GM19438 (cell line): Measurements from ENCODE around the gene NPSR1.
A peak's percentile ranks its signal among the peaks of the same experiment; 100 is the strongest.

Experiments
- ATAC-seq: cut with Tn5 transposase; IDR thresholded peaks from one replicate; pipeline ENCODE4 v1.9.1; 2021; ENCODE audit warnings: low read depth; ENCODE audit not compliant: unreplicated experiment

NPSR1 gene

GRCh38 chr7:34719636-34720035 lies 61.6 kb downstream of the NPSR1 start:
- ATAC-seq = no peak

GRCh38 chr7:34720289-34720688 lies 62.3 kb downstream of the NPSR1 start:
- no peak for ATAC-seq

DNA sequence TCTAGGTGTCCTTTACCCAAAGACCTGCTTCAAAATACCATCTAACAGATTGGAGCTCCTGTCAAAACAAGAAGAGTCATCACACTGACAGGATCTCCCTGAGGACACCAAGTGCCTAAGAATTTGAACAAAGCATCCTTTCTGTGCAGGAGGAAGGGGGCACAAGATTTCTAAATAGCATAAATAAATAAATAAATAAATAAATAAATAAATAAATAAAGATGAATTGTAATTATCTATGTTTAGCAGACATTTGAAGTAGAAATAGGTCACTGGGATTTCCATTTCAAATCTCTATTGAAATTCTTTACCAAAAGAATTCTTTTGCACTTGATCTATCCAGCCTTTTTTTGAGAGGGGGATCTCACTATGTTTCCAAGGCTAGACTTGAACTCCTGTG lies 65.3 kb downstream of the NPSR1 start:
- ATAC-seq = no peak

DNA sequence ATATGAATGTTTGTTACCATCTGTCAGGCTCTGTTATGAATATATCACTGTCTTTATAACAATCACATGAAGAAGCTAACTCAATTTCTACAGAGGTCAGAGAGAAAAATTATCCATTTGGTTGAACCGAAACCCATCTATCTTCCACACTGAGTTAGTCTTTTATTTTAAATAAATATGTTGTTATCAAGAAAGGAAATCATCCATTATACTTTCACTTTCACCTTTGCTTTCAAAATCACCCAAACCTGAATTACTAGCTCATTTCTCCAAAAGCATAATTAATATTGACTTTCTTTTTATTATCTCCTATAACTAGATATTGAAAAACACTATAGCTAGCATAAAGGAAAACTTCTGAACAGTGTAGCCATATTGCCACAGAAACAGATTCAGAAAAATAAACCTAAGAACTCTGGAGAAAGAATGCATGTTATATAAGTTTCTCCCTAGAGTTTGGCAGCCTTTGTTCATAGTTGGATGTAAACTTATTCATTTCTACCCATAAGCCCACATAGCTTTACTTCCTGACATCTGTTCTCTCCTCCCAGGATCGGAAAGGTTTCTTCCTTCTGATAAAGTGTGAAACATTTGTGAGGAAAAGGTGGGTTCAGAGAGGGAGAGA lies 66.0 kb downstream of the NPSR1 start:
- no peak for ATAC-seq

- ATAC-seq = no peak
Measured at GRCh38 chr7:34726221-34726620, 68.2 kb downstream of the NPSR1 start.

GRCh38 chr7:34727464-34727995 lies 69.5 kb downstream of the NPSR1 start:
- ATAC-seq = no peak

DNA sequence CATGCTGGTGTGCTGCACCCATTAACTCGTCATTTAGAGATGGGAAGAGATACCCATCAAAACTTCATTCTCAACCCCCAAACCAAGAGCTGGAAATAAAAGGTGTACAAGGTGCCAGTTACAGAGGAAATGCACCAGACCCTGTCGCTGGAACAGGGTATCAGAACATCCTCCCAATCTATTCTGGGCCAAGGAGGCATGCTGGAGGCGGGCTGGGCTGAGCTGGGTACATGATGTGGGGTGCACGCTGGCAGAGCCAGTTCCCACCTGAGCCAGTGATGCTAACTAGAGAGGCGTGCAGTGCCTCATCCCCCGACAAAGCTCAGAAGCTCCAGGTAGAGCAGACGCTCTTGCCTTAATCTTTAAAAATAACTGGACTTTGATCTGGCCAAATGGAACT lies 70.1 kb downstream of the NPSR1 start:
- no peak for ATAC-seq

GRCh38 chr7:34734771-34735170 lies 76.8 kb downstream of the NPSR1 start:
- no peak for ATAC-seq

GRCh38 chr7:34735526-34735925 lies 77.5 kb downstream of the NPSR1 start:
- no peak for ATAC-seq

- ATAC-seq = no peak
Measured at GRCh38 chr7:34739651-34740300, 81.8 kb downstream of the NPSR1 start.

- no peak for ATAC-seq
Measured at GRCh38 chr7:34740840-34741239, 82.8 kb downstream of the NPSR1 start.

DNA sequence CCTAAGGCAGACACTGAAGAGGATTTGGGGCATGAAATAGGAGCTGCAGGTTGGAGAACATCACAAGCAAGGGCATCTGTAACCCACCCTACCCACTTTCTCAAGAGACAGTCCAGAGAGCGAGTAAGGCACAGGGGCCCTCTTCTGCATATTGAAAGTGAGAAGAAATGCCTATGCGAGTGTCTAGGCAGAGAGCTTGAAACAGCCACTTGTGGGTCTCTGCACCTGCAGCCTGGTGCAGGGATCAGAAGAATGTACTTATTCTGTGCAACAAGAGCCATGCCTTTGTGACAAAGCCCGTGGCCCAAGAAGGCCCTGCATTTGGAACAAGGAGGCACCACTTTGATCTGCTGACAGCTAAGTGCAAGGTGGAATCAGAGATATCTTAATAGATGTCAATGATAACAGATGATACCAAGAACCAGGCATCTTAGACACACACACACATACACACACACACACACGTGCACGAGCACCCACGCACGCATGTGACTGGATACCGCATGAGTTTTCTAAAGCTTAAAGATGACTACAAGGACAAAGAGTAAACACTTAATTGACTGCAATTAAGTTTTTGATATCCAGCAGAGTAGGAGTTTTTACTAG lies 89.3 kb downstream of the NPSR1 start:
- ATAC-seq = no peak

GRCh38 chr7:34747867-34748727 lies 90.1 kb downstream of the NPSR1 start:
- ATAC-seq = no peak

- no peak for ATAC-seq
Measured at GRCh38 chr7:34748728-34749089, 90.7 kb downstream of the NPSR1 start.

DNA sequence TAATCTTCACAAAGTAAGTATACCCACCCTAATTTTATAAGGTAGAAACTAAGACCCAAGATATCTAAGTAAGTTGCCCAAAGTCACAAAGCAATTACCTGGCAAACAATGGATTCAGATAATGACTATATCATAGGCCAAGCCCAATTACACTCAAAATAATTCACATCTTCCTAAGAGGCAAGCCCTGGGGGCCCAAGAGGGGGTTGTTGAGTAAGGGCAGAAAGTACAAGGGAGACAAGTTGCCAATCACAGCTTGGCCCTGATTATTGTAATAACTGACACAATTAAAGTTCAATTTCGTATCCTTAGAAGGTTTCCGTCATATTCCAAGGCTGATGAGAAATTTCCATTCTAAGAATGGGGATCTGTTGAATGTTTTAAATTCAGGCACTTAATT lies 91.4 kb downstream of the NPSR1 start:
- no peak for ATAC-seq

- no peak for ATAC-seq
Measured at GRCh38 chr7:34750209-34750608, 92.2 kb downstream of the NPSR1 start.

DNA sequence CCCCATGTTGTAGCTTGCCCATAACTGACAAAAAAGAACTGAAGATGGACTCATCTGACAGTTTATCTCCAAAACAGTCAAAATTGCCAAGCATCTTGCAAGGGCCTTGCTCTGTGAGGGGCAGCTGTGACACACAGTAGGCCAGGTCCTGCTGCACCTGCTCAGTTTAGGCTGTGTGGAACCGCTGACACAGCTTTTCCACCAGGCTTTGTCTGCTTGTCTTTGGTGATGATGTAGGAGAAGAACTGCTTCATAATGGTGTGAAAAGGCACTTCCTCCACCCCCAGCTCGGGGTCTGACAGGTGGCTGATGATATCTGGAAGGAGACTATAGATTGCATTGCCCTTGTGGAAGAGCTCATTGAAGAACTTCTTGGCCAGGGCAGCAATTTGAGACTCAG lies 92.6 kb downstream of the NPSR1 start:
- no peak for ATAC-seq

DNA sequence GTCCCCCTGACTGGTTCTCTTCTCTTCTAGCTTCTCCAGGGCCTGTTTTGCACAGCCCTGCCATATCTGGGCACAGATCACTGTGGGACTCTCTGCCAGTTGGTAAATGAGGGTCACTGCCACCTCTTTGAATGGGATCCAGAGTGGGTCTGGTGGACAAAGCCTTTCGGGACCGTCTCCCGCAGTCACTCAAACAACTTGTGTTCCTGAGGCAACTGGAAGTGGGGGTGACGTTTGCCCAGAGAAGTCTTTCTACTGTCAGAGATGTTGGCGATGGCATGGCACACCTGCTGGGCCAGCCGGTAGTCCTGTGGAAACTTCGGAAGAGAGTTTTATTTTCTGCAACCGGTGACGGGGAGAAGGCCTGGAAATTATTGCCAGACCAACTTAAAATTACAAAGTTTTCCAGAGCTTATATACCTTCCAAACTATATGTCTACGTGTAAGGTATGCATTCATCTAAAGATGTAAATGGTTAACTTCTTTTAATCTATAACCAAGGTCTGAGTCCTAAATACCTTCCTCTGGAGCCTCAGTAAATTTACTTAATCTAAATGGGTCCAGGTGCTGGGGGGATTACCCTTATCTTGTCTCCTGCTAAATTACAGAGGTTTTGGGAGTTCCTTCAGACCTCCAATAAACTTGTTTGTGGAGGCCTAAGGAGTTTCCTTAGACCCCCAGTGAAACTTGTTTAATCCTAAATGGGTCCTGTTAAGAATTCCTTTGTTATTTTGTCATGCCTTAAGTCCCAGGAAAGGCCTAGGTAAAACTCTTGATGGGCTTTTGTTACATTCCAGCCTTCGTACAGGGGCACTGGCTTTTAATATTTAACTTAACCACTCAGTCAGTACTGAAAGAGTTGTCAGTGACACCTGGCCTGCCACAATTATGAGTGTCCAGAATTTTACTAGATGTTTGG lies 94.0 kb downstream of the NPSR1 start:
- peak; percentile 40 for ATAC-seq

DNA sequence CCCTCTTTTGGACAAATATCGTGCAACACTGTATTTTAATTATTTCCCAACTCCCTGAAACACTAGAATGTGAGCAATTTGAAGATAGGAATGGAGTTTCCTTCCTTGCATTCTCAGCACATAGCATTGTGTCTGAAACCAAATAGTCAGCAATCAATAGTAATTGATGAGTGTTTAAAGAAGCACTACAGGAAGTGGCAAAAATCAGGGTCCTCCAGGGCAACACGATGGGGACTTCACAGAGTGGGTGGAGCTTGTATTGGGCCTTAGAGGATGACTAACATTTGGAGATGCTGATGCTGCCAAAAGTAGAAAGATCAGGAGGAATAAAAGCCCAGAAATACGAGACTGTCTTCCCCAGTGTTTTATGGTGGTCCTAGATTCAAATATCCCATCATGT lies 94.9 kb downstream of the NPSR1 start:
- peak; percentile 34 for ATAC-seq

DNA sequence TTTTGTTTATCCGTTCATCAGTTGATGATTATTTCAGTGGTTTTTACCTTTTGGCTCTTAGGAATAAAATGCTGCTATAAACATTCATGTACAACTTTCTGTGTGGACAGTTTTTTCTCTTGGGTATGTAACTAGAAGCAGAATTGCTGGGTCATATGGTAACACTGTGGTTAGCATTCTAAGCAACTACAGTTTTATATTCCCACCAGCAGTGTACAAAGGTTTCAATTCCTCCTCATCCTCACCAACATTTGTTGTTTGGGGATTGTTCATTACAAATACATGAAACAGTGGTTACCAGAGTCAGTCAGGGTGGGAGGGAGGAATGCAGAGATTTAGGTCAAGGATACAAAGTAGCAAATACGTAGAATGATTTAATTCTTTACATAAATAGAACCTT lies 97.0 kb downstream of the NPSR1 start:
- ATAC-seq = peak; percentile 44
